Retinal pigment epithelial cell (primary cell): Measurements from ENCODE around the gene PCNX2.

Source experiments
- DNase-seq: peaks from one replicate; pipeline ENCODE4 v3.0.0-alpha.2; 2010; ENCODE audit warnings: low read depth
- H3K4me3 ChIP-seq: 2 replicates; pipeline ENCODE4 v1.5.1; 2011; ENCODE audit warnings: mild to moderate bottlenecking, low read length, control low read depth, moderate library complexity
- TF ChIP-seq, protein P1 (sequence below): conservative IDR thresholded peaks from 2 replicates; pipeline ENCODE4 v1.5.1; 2011; ENCODE audit warnings: low read depth, low read length, control low read depth, inconsistent platforms

The PCNX2 gene

GRCh38 chr1:233328142-233328921, 32.8 kb upstream of the PCNX2 start:
- peak overlapping the region; percentile 61 for H3K4me3 ChIP-seq
- no peak for DNase-seq
- TF ChIP-seq, protein P1, sequence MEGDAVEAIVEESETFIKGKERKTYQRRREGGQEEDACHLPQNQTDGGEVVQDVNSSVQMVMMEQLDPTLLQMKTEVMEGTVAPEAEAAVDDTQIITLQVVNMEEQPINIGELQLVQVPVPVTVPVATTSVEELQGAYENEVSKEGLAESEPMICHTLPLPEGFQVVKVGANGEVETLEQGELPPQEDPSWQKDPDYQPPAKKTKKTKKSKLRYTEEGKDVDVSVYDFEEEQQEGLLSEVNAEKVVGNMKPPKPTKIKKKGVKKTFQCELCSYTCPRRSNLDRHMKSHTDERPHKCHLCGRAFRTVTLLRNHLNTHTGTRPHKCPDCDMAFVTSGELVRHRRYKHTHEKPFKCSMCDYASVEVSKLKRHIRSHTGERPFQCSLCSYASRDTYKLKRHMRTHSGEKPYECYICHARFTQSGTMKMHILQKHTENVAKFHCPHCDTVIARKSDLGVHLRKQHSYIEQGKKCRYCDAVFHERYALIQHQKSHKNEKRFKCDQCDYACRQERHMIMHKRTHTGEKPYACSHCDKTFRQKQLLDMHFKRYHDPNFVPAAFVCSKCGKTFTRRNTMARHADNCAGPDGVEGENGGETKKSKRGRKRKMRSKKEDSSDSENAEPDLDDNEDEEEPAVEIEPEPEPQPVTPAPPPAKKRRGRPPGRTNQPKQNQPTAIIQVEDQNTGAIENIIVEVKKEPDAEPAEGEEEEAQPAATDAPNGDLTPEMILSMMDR: no peak

GRCh38 chr1:233327651-233328141, 32.2 kb upstream of the PCNX2 start, which contains the start of gene MAP3K21:
MAP3K21 (plus strand) TSS chr1:233327724; CDS start chr1:233328029, 305 bp downstream.
- DNase-seq: no peak
- H3K4me3 ChIP-seq: peak within 1 kb of the TSS; percentile 61
- TF ChIP-seq, protein P1: no peak

- DNase-seq: peak; percentile 56
- H3K4me3 ChIP-seq: peak overlapping the region; percentile 52
- TF ChIP-seq, protein P1: no peak
Measured at GRCh38 chr1:233326811-233327650, 31.5 kb upstream of the PCNX2 start.

DNA sequence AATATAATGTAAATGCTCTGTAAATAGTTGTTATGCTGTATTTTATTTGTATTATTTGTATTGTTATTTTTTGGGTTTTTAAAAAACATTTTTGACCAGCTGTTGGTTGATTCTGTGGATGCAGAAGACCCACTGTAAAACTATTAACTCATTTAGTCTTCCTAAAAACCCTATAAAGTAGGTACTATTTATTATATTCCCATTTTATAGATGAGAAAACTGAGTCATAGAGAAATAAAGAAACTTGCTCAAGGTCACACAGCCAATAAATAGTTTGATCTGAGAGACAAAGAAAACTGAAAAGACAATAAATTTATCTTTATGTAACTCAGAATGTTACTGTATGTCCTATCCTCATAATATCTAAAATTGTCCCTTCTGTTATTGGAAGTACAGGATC, 30.8 kb upstream of the PCNX2 start:
- TF ChIP-seq, protein P1: no peak
- no peak overlapping the region for H3K4me3 ChIP-seq
- no peak for DNase-seq

DNA sequence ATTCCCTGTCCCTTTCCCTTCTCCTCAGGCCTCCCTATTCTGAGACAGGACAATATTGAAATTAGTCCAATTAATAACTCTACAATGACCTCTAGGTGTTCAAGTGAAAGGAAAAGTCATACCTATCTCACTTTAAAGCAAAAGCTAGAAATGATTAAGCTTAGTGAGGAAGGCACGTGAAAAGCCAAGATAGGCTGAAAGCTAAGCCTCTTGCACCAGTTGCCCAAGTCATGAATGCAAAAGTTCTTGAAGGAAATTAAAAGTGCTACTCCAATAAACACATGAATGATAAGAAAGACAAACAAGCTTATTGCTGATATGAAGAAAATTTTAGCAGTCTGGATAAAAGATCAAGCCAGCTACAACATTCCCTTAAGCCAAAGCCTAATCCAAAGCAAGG, 28.2 kb upstream of the PCNX2 start:
- DNase-seq: no peak
- TF ChIP-seq, protein P1: no peak

GRCh38 chr1:233320023-233320422, 24.5 kb upstream of the PCNX2 start:
- DNase-seq: no peak
- no peak overlapping the region for H3K4me3 ChIP-seq
- TF ChIP-seq, protein P1: no peak

More for the DNA sequence above, 28.2 kb upstream of the PCNX2 start:
- no peak overlapping the region for H3K4me3 ChIP-seq
